ENCODE measurements around the gene NOPCHAP1. TPM values are rescaled to one million over a fixed set of nuclear protein-coding genes. Genes with fewer than 3 reads are reported as not detected.

NOPCHAP1 gene
- total RNA-seq, 3 donors from 2014 or later: 10.4 to 12.8 (median 11.3) TPM

DNA sequence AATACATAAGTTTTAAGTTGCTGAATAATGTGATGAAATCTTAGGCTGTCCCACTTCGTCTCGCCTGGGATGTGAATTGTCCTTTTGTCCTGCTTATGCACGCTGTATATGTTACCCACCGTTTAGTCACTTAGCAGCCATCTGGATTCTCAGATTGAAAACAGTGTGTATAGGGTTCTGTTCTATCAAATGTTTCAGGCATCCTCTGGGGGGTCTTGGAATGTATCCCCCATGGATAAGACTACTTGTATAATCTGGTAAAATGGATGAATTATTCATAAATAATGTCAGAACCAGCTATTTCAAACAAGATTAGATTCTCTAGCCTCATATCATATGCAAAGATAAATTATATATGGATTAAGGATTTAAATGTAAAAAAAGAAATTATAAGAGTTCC is 29.4 kb downstream of the NOPCHAP1 start:
- Histone ChIP-seq H3K4me3 (no peak overlapping the region), H3K36me3 (ENCODE audit: low read depth) (no peaks in the 10 kb centered on the region), H3K4me1 (ENCODE audit: low read depth) (no peaks in the 10 kb centered on the region), H3K9me3 (peaks cover 3% of the 10 kb centered on the region)
- DNase-seq (no peak), ATAC-seq (no peak)
- TF ChIP-seq, protein P1, sequence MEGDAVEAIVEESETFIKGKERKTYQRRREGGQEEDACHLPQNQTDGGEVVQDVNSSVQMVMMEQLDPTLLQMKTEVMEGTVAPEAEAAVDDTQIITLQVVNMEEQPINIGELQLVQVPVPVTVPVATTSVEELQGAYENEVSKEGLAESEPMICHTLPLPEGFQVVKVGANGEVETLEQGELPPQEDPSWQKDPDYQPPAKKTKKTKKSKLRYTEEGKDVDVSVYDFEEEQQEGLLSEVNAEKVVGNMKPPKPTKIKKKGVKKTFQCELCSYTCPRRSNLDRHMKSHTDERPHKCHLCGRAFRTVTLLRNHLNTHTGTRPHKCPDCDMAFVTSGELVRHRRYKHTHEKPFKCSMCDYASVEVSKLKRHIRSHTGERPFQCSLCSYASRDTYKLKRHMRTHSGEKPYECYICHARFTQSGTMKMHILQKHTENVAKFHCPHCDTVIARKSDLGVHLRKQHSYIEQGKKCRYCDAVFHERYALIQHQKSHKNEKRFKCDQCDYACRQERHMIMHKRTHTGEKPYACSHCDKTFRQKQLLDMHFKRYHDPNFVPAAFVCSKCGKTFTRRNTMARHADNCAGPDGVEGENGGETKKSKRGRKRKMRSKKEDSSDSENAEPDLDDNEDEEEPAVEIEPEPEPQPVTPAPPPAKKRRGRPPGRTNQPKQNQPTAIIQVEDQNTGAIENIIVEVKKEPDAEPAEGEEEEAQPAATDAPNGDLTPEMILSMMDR (IDR thresholded peaks at IDR 0.05): no peak
- intact Hi-C loops (cut with DNase I, micrococcal nuclease): no loop called here

DNA sequence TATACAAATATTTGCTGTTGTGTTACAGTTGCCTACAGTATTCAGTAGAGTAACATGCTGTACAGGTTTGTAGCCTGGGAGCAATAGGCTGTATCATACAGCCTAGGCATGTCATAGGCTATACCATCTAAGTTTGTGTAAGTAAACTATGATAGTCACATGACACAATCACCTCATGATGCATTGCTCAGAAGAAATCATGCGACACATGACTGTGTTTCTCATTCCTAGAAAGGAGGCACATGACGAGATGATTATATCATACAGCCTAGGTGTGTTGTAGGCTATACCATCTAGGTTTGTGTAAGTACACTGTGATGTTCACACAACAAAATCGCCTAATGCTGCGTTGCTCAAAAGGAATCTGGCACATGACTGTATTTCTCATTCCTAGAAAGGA is 31.9 kb downstream of the NOPCHAP1 start:
- Histone ChIP-seq H3K9me3 (no peaks in the 10 kb centered on the region), H3K4me1 (ENCODE audit: low read depth) (no peaks in the 10 kb centered on the region), H3K36me3 (ENCODE audit: low read depth) (no peaks in the 10 kb centered on the region), H3K4me3 (no peak overlapping the region)
- TF ChIP-seq, protein P1 (IDR thresholded peaks at IDR 0.05): no peak
- no peak for ATAC-seq
- DNase-seq: no peak
- intact Hi-C loops (cut with DNase I, micrococcal nuclease): no loop called here

DNA sequence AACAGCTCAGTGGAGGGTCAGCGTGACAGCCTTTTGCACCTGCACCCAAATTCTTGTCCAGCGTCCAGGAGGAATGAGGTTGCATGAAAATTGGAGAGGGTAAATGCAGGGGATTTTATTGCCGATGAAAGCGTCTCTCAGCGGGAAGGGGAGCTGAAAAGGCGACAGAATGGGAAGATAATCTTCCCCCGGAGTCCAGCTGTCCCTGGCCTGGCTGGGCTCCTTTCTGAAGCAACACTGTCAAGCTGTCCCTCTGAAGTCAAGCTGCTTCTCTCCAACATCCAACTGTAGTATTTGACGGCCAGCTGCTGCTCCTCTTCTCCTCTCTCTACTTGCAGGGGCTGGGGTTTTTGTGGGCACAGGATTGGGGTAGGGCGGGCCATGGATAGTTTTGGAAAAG is 32.7 kb downstream of the NOPCHAP1 start:
- ATAC-seq (no peak), DNase-seq (no peak)
- intact Hi-C loops (cut with DNase I, micrococcal nuclease): no loop called here
- Histone ChIP-seq H3K9me3 (no peaks in the 10 kb centered on the region), H3K4me1 (ENCODE audit: low read depth) (no peaks in the 10 kb centered on the region), H3K36me3 (ENCODE audit: low read depth) (no peaks in the 10 kb centered on the region), H3K4me3 (no peak overlapping the region)
- TF ChIP-seq, protein P1 (IDR thresholded peaks at IDR 0.05): no peak

DNA sequence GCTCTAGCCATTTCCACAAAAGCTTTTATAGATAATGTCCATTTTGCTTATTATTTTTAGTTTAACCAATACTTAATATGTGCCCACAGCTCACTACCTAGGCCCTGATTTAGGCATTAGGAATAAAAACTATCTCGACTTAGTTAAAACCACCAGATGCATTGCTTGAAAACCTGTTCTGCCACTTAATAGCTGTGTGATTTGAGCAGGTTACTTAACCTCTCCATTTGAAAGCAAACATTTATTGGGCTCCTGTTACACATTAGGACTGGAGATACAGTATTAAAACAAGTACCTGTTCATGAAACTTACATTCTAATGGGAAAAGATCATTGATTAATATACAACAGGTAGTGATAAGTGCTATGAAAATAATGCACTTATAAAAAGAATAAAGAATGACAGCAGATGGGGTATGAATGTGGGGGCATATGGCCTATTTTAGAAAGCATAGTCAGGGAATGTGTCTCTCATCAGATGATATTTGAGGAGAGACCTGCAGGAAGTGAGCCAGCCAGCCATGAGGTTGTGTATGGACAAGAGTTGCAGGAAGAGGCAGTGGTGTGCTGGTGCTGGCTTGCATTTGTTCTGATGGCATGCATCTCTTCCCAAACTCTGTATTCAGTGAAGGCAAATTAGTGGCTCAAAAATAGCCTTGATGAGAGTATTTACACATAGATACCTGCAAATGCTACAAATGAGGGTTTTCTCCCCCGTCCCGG is 34.3 kb downstream of the NOPCHAP1 start:
- no peaks in the 10 kb centered on the region for H3K36me3 ChIP-seq (ENCODE audit: low read depth)
- intact Hi-C loops (cut with DNase I, micrococcal nuclease): no loop called here
- no peaks in the 10 kb centered on the region for H3K9me3 ChIP-seq
- no peaks in the 10 kb centered on the region for H3K4me1 ChIP-seq (ENCODE audit: low read depth)
- no peak for DNase-seq
- H3K4me3 ChIP-seq: no peak overlapping the region
- TF ChIP-seq, protein P1 (IDR thresholded peaks at IDR 0.05): no peak
- ATAC-seq: no peak

DNA sequence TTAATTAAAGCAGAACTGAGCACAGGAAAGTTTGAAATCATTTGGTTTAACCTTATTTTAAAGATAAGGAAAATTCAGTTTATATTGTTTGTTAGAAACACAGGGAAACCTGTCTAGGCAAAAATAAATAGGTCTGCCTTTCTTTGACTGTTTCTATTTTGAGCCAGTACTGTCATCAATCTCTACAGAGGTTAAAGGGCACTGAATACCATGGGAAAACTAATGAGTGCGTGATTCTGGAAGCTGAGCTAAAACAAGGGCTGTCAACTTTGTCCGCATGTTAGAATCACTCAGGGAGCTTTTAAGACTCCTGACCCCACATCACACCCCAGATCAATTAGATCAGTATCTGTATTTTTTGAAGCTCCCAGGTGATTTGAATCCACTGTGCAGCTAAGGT is 38.8 kb downstream of the NOPCHAP1 start:
- intact Hi-C loops (cut with DNase I, micrococcal nuclease): no loop called here
- no peak overlapping the region for H3K4me3 ChIP-seq
- no peaks in the 10 kb centered on the region for H3K36me3 ChIP-seq (ENCODE audit: low read depth)
- DNase-seq: no peak
- H3K9me3 ChIP-seq: no peaks in the 10 kb centered on the region
- no peak for ATAC-seq
- TF ChIP-seq, protein P1 (IDR thresholded peaks at IDR 0.05): no peak
- H3K4me1 ChIP-seq (ENCODE audit: low read depth): peaks cover 4% of the 10 kb centered on the region

All from mucosa of descending colon (tissue), 3 donors.